HG03457 (cell line): ENCODE data around the gene BBS9.

ENCODE experiments used
- ATAC-seq: cut with Tn5 transposase; IDR thresholded peaks from one replicate; pipeline ENCODE4 v1.9.1; 2021; ENCODE audit warnings: moderate number of reproducible peaks; ENCODE audit not compliant: unreplicated experiment

Gene BBS9

DNA sequence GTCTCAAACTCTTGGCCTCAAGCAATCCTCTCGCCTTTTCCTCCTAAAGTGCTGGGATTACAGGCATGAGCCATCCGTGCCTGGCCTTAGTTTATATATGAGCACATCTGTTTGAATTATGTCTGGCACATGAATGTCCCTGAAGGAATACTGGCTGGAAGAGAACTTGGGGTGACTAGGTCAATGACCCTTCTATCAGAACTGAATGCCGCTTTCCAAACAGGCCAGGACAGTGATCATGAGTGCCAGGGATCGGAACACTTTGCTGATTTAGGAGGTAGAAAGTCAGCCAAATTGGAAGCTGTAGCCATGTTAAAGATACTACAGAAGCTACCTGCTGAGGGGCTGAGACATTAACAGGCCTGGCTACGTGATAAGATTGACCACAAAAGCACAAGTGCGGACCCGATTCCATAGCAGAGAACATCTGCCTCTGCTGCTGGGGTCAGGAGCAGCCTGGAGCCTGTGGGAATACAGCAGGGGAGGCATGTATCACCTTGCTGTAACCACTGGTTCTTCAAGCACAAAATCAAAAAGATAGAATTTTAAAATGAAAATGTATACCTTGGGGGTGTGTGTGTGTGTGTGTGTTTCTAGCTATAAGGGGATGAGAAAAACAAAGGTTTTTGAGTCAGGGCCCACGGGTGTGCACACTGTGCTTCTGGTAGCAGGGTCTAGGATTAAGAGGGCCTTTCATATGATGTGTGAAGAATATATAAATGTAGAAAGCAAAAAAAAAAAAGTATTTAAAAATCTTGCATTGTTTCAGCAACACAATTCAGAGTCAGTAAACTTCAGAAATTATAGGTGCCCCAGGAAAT, 293.7 kb downstream of the BBS9 start:
- peak; percentile 13 for ATAC-seq

DNA sequence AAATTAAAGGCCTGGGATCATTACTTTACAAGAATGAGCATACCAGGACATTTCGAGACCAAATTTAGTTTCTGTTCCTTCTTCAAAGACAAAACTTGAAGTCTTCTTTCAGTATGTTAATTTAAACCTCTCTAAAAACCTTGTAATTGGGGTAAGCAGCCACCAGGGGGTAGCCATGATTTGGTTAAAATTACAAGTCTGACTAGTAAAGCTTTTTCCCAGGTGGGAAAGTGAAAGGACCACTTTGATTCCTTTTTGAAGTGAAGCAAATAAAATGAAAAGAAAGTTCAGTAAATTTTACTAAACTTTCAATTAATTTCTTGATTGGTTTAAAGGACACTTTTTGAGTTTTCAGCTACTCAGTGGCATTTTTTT, 294.3 kb downstream of the BBS9 start:
- ATAC-seq: peak; percentile 86

DNA sequence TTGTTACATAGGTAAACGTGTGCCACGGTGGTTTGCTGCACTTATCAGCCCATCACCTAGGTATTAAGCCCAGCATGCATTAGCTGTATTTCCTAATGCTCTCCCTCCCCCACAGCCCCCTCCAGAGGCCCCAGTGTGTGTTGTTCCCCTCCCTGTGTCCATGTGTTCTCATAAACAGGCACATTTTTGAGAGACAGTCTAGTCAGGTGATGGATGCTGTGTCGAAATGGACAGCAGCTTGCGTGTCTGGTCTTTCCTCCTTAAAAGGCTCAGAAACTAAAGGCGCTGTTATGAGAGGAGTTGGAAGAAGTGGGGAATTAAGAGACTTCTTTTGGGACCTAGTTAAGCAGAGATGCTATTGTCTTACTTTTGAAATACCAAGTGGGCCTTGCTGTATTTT, 296.0 kb downstream of the BBS9 start:
- ATAC-seq: no peak

DNA sequence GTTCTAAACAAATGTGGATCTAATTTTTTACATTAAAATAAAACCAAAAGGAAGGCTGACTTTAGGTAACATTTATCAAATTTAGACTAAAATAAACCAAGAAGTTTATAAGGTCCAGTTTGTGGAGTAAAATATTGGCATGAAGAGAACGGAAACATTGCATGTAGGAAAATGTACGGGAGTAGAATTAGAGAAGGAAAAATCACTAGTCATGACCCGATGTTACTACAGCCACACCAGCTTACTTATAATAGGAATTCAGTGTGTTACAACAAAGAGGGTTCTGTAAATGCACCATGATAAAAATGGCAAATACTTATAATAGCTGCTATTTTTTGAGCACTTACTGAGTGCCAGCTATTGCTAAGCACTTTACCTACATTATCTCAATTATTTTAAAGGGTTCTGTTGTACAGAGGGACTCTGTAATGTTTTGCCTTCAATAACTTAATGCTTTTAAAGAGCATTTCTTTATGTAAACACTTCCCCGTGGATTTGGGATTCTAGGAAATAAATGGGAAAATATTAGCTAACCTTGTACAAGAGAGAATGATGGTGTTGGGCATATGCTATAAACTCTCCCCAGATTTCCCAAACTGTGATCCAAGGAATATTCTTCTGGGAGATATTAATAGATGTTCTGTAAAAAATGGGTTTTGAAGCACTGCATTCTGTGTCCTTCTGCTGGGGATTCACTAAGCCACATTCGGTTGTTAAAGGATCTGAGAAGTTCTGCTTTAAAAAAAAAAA, 296.7 kb downstream of the BBS9 start:
- ATAC-seq: no peak

DNA sequence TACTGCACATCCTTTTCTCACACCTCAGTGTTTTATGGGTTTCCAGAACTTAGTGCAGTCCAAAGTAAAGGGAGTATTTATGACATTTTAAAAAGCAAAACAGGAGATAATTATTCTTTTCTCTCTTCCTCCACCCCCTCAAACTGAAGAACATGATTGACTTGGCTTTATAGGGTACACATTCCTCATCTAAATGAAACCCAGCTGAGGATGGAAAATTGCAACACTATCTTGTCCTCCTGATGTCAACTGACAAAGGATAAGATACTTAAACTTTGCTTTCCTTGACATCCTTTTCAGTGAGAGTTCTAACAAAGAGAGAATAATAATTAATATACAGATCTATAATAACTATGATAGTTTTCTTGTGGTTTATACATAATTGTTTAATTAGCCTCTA, 299.1 kb downstream of the BBS9 start:
- ATAC-seq: no peak

DNA sequence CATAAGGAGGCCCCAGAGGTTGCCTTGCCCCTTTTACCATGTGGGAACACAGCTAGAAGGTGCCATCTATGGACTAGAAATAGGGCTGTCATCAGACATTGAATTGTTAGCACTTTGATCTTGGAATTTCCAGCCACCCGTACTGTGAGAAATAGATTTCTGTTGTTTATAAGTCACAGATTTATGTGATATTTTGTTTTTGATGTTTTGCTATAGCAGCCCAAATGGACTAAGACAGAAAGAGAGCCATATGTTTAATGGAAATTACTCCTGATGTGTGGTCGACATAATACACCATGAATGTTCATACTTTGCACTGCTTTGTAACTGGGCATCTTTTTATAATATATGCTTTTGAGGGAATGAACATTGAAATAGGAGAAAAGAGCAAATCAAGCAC, 302.2 kb downstream of the BBS9 start:
- ATAC-seq: no peak

DNA sequence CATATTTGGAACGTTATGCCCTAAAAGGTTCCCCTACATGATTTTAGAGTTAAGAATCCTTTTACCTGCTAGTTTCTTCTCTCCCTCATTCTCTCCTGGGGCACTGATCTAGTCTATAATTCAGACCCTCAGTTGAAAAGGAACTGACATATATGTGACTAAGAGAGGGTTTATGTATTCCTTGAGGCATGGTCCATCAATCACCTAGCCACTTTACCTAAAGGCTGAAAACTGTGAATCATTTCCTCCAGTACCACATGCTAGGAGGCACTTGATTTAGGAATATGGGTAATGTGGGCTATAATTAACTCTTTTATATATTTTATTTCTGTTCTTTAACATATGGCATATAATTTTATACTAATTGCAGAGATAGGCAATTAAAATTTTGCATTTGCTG, 303.5 kb downstream of the BBS9 start:
- ATAC-seq: no peak

DNA sequence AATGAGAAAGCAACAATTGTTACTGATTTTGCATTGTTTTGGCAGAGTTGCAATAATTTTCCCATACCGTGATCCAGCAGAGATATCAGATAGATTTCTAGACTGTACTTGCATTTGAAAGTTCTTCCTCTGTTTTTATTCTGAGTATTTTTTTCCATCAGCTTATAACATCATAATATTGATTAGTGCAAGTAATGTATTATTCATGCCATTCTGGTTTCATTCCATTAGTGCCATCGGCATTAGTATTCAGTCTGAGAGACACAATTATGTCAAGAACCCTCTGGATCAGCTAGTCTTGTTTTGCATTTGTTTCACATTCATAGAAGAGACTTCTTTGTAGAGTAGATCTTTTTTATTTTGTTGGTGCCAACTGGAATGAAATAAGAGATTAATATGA, 304.0 kb downstream of the BBS9 start:
- ATAC-seq: no peak

DNA sequence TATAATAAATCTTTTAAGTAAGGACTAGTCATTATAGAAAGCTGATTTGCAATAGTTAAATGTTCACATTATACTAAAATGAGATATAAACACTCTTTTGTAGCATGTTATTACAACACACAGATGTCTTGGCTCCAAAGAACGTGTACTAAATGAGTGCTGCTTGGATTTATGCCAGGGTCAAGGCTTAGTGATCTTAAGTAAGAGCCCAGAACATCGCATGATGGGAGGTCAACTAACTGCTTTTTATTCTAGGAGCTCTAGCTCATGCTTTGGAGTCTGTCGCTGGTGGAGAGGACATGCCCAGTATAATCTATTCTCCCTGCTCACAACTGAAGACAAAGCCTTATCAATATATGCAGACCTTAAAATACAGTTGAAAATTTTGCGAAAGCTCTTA, 315.1 kb downstream of the BBS9 start:
- ATAC-seq: no peak

DNA sequence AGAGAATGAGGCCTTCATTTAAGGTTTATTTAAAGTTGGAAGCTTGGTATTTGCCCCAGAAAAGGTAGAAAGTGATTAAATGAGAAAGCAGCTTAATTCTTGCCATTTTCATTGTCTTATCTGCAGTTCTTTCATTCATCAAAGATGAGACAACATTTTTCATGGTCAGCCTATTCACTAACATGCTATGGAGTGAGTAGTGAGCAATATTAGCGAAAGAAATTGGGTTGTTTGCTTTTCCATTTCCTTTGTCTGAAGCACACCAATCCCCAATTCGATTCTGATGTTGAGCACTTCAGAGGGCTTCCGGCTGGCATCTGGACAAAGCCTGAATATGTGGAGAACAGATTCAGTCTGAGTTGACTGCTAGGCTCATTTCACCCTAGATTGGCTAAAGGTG, 317.2 kb downstream of the BBS9 start:
- ATAC-seq: no peak

DNA sequence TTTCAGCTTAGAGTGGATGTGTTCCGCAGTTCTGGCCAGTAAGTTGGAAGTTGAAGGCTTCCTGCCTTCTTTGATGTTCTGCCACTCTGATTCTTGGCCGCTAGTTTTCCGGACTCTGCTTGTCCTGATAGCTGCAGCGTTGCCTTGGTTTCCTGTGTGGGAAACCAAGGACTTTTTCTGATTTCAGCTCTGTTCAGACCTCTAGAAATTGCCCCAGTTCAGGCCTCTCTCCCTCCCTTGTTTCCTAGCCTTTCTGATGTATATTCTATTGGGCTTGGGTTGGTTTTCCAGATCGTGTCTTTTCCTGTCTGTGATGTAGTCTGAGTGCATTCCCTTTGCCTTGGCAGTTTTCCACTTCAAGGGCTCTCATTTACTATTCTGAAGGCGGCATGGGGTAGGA, 318.7 kb downstream of the BBS9 start:
- ATAC-seq: no peak

DNA sequence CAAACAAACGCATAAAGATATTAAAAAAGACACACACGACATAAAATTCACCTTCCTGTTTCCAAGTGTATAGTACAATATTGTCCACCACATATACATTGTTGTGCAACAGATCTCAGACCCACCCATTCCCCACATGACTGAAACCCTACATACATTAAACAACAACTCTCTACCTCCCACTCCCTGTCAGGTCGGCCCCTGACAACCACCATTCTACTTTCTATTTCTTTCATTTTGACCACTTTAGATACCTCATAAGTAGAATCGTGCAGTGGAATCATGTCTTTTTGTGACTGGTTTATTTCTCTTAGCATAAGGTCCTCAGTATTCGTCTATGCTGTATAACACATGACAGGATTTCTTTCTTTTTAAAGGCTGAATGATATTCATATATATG, 320.5 kb downstream of the BBS9 start:
- ATAC-seq: no peak

DNA sequence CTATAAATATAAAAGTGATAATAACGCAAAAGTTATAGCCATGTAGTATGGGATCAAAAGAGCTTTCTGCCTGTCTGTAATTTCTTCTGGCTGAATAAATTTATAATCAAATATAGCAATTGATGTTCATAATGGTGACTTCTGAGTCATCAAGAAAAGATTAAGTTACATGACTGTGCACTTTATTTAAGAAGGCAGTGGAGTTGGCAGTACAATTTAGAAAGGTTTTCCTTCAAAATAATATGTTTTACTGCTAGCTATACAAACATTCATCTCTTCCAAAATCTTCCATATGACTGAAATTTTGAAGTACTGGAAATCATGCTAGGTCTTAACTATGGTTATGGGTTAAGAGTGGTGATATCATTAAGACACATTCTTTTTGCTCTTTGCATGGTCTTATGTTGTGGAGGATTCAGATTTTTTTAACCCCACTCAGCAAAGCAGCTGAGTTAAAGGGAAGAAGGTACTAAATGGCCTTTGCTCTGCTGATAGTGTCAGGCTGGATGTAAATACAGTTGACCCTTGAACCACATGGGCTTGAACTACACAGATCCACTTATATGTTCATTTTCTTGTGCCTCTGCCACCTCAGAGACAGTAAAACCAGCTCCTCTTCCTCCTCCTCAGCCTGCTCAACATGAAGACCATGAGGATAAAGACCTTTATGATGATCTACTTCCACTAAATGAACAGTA, 323.6 kb downstream of the BBS9 start:
- ATAC-seq: no peak

DNA sequence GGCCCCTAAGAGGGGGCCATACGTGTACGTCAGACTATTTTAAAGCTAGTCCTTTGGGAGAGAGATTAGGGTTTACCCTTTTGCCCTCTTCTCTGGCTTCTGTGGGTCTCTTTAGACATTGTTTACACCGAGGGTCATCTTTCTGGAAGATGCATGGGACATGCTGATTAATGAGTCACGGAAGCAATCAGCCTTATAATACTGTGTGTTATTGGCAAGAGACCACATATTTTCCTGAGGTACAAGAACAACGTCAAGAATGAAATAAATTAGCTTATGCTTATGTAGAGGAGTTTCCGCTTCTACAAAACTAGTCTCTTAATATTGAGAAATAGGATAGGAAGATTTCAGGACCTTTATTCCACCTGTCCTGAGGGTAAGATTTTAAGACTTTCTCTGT, 327.7 kb downstream of the BBS9 start:
- ATAC-seq: no peak

DNA sequence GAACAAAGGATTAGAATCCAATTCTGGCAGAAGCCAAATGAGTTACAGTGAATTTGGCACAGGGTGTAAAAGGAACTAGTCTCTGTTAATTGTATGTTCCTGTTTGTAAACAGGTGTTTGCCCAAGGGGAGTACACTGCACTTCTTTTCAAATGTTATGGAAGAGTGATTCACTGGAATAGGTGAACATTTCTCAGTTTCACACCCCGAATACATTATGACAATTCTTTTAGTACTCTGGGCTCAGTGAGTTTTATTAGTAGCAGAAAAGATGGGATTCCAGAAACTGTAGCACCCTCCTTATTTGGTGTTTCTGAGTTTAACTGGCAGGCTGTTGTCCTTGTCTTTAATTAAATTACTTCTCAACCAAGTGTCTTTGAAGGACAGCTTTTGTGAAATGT, 329.2 kb downstream of the BBS9 start:
- ATAC-seq: no peak

DNA sequence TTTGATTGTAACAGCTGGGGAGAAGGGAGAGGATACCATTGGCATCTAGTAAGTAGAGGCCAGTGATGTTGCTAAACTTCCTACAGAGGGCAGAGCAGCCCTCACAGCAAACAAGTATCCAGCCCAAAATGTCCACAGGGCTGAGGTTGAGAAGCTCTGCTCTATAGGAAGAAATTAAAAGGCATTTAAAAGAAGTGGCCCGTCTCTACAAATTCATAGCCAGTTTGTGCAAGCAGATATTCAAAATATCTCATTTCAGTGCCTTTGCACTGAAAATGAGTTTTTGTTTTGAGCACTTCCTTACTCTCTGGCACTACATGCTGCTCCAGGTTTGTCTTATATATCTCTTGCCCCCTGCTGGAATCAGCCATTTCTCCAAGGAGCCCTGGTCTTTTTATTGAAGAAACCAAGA, 330.0 kb downstream of the BBS9 start:
- ATAC-seq: no peak

DNA sequence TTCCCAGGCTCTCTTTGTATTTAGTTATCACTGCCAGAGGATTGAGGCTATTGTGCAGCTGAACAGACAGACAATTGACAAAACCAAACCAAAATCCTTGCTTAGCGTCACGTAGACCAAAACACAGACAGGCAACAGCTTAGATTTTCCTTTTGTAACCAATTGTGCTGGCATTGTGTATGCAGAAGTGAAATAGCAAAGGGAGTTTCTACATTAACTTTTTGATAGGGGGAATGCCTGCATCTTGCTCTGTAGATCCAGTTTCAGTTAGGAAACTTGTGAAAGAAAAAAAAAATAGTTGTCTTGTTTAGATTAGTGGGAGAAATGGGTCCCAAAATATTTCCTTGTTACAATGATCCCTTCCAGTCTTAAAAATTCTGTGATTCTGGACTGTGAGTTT, 333.8 kb downstream of the BBS9 start:
- no peak for ATAC-seq

DNA sequence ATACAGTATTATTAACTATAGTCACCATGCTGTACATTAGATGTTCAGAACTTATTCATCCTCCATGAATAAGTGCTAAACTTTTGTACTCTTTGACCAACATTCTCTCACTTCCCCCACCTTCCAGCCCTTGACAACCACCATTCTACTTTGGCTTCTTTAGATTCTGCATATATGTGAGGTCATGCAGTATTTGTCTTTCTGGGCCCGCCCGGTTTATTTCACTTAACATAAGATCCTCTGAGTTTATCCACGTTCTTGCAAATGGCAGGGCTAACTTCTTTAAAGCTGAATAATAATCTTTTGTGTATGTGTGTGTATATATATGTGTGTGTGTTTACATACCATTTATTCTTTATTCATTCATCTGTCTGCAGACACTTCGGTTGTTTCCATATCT, 336.8 kb downstream of the BBS9 start:
- no peak for ATAC-seq

DNA sequence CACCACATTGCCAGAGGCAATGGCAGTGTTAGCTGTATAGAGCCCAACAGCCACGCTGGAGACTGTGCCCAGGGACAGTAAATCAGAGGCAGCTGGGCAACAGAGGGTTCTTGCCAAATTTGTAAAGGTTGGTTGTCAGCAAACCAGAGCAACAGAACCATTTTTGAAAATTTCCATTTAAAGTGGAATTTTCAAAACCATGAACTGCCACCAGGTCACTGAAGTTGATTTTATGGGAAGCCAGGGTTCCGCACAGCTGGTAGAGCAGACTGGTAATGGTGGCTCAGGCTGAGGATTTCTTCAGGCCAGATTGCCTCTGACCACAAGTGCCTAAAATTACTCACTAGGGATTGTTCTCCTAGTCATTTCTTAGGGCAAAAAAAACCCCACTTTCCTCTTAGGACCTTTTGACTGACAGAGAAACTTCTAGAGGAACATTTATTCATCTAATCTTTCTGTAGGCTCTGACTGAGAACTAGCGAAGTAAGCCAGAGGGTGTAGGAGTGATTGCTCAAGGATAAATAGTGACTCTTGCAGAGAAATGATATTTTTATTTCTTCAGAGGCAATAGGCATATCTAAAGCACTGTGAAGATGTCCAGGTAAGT, 342.4 kb downstream of the BBS9 start:
- ATAC-seq: no peak

DNA sequence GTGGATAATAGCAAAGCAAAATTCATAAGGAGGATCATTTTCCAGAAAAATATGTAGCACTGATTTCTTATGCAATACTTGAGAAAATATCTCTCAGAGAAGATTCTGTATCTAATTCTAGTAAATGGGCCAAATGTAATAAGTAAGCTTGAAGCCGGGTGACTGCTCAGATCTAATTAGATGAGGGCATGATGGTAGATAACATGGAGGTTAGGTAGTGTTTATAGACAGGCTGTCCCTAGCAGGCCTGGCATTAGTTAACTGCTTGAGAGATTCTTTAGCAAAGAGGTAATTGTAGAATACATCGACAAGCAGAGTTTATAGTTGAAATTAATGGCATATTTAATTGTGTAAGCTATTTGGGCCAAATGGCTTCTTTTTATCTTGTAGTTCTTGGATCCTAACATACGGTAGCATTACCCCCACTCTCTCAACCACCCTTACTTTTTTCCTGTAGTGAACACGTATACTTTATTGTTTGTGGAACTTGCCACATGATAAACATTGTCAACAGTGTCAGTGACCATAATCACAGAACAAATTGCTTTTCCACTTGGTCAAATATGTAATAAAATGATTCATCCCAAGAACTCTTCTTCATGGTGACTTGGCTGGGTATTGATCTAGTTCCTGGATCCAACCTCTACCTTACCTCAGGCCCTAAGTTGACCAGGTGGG, 343.1 kb downstream of the BBS9 start:
- ATAC-seq: no peak
